ENCODE measurements around the gene GRK6.

GRK6 gene

DNA sequence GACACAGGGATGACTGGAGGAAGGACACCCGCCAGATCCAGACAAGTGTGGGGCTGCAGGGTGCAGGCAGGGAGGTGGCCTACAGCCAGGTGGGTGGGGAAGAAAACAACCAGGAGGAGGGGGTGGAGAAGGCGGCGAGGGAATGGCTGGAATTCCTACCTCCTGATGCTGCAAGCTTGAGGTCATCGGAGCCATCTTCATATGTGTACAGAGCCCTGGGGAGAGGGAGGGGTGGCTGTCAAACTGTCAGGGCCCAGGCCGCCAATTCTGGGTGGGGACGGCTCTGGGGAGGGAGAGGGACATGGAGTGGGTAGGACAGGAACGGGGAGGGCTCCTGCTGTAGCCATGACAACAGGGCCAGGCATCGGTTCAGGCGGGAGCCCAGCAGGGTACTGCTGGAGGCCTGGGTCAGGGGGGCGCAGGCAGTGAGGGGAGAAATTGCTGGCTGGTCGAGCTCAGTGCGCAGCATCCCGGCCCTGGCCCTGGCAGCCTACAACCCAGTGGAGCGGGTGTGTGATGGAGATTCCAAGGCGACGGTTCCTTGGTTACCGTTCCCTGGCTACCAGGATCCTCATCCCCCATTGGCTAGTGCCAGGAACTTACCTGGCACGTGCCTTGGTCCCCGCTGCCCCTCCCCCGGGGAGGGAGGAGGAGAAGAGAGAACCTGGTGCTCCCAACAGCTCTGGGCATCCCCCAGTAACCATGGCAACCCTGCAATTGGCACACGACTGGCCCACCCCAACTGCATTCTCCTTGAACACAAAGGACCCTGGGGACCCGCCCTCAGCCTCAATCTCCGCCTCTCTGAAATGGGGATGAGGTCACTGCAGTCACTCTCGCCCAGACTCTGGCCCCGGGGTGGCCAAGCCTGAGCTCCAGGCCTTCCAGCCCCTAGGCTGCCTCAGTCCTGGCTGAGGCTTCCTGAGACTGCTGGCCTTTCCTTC is 42.5 kb downstream of the GRK6 start:
- POLR2A ChIA-PET = interaction anchor here (2.2 to 7.3 kb wide), 3 partner anchors 10 to 28 kb away, joined by 12 to 102 read pairs (median 15); partner anchors contain the start of gene PDLIM7
- no peak overlapping the region for H3K27ac ChIP-seq (ENCODE audit: extremely low read depth, low read depth, low read length)
- TF ChIP-seq ZIC2 (tag by site-specific recombination; IDR thresholded peaks at IDR 0.05) = peak; percentile 97
- peak; percentile 97 for TF ChIP-seq KLF1 (tag by site-specific recombination; IDR thresholded peaks at IDR 0.05)
- no peak for TF ChIP-seq CTCF (tag by site-specific recombination; IDR thresholded peaks at IDR 0.05)
- no peak for TF ChIP-seq ZNF645 (tag by site-specific recombination; IDR thresholded peaks at IDR 0.05)
- no peak for TF ChIP-seq ZNF155 (tag by site-specific recombination; IDR thresholded peaks at IDR 0.05)
- no peak for TF ChIP-seq ZNF510 (tag by site-specific recombination; IDR thresholded peaks at IDR 0.05; ENCODE audit: insufficient replicate concordance)
- TF ChIP-seq GFI1B (tag by site-specific recombination; IDR thresholded peaks at IDR 0.05) = no peak
- TF ChIP-seq SALL2 (tag by site-specific recombination; IDR thresholded peaks at IDR 0.05; ENCODE audit: borderline replicate concordance) = no peak
- TF ChIP-seq ZNF555 (tag by site-specific recombination; conservative IDR thresholded peaks at IDR 0.05) = no peak
- TF ChIP-seq ZNF311 (tag by site-specific recombination; IDR thresholded peaks at IDR 0.05; ENCODE audit: borderline replicate concordance) = no peak
- no peak for TF ChIP-seq ZNF16 (tag by site-specific recombination; IDR thresholded peaks at IDR 0.05; ENCODE audit: low read depth)
- TF ChIP-seq, protein P1, sequence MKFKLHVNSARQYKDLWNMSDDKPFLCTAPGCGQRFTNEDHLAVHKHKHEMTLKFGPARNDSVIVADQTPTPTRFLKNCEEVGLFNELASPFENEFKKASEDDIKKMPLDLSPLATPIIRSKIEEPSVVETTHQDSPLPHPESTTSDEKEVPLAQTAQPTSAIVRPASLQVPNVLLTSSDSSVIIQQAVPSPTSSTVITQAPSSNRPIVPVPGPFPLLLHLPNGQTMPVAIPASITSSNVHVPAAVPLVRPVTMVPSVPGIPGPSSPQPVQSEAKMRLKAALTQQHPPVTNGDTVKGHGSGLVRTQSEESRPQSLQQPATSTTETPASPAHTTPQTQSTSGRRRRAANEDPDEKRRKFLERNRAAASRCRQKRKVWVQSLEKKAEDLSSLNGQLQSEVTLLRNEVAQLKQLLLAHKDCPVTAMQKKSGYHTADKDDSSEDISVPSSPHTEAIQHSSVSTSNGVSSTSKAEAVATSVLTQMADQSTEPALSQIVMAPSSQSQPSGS (tag by site-specific recombination; IDR thresholded peaks at IDR 0.05; ENCODE audit: low read depth) = peak; percentile 15; the same call in 1 of the 2 replicates
- TF ChIP-seq ZNF423 (tag by site-specific recombination; IDR thresholded peaks at IDR 0.05) = no peak
- no peak for TF ChIP-seq HOXC10 (CRISPR knock-in tag; IDR thresholded peaks at IDR 0.05)
- no peak for TF ChIP-seq ZNF548 (tag by site-specific recombination; IDR thresholded peaks at IDR 0.05)
- peak; percentile 62 for TF ChIP-seq ZFHX2 (tag by site-specific recombination; conservative IDR thresholded peaks at IDR 0.05)
- no peak for TF ChIP-seq ZNF350 (tag by site-specific recombination; IDR thresholded peaks at IDR 0.05)
- peak; percentile 89 for TF ChIP-seq ZNF223 (tag by site-specific recombination; IDR thresholded peaks at IDR 0.05)
- TF ChIP-seq PBX3 (CRISPR knock-in tag; IDR thresholded peaks at IDR 0.05) = no peak
- no peak for TF ChIP-seq ZBTB20 (tag by site-specific recombination; IDR thresholded peaks at IDR 0.05)
- no peak for TF ChIP-seq ZNF501 (tag by site-specific recombination; IDR thresholded peaks at IDR 0.05)
- no peak for TF ChIP-seq ZBTB17 (tag by site-specific recombination; IDR thresholded peaks at IDR 0.05)
- no peak for TF ChIP-seq KLF7 (tag by site-specific recombination; IDR thresholded peaks at IDR 0.05; ENCODE audit: borderline replicate concordance)
- TF ChIP-seq, protein P2, sequence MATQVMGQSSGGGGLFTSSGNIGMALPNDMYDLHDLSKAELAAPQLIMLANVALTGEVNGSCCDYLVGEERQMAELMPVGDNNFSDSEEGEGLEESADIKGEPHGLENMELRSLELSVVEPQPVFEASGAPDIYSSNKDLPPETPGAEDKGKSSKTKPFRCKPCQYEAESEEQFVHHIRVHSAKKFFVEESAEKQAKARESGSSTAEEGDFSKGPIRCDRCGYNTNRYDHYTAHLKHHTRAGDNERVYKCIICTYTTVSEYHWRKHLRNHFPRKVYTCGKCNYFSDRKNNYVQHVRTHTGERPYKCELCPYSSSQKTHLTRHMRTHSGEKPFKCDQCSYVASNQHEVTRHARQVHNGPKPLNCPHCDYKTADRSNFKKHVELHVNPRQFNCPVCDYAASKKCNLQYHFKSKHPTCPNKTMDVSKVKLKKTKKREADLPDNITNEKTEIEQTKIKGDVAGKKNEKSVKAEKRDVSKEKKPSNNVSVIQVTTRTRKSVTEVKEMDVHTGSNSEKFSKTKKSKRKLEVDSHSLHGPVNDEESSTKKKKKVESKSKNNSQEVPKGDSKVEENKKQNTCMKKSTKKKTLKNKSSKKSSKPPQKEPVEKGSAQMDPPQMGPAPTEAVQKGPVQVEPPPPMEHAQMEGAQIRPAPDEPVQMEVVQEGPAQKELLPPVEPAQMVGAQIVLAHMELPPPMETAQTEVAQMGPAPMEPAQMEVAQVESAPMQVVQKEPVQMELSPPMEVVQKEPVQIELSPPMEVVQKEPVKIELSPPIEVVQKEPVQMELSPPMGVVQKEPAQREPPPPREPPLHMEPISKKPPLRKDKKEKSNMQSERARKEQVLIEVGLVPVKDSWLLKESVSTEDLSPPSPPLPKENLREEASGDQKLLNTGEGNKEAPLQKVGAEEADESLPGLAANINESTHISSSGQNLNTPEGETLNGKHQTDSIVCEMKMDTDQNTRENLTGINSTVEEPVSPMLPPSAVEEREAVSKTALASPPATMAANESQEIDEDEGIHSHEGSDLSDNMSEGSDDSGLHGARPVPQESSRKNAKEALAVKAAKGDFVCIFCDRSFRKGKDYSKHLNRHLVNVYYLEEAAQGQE (tag by site-specific recombination; IDR thresholded peaks at IDR 0.05) = no peak
- TF ChIP-seq ZNF488 (tag by site-specific recombination; IDR thresholded peaks at IDR 0.05) = no peak
- TF ChIP-seq ZNF600 (tag by site-specific recombination; IDR thresholded peaks at IDR 0.05) = no peak
- peak; percentile 36; the same call in 1 of the 2 replicates for TF ChIP-seq GLIS1 (tag by site-specific recombination; IDR thresholded peaks at IDR 0.05)

More for the DNA sequence above, 42.5 kb downstream of the GRK6 start:
- CTCF ChIA-PET = interaction anchor here (0.5 to 1.3 kb wide), 6 partner anchors 12 to 161 kb away, joined by 3 to 4 read pairs (median 3); no protein-coding TSS in a partner anchor
- H3K4me3 ChIP-seq (ENCODE audit: low read depth, low read length) = no peak overlapping the region
- peaks cover 15 to 62% of the 10 kb centered on the region in 2 experiments; a peak in 2 of 3 replicates for H3K36me3 ChIP-seq (ENCODE audit: control insufficient read depth in 2 of 2, insufficient read depth in 1 of 2, low read length in 2 of 2)
- H3K4me1 ChIP-seq (ENCODE audit: control insufficient read depth, insufficient read depth, low read length) = peaks cover 4% of the 10 kb centered on the region
- H3K9me3 ChIP-seq (ENCODE audit: control insufficient read depth, insufficient read depth, low read depth, low read length) = no peaks in the 10 kb centered on the region
